Body of pancreas (tissue), 4 donors: ENCODE data around the gene LDB2.

Experiments
- POLR2A ChIP-seq, 3 donors: fragments of 450-650 bp; IDR thresholded peaks; one replicate each; pipeline ENCODE4 v1.6.1; 2016; ENCODE audit warnings: antibody characterized with exemption in 3 of 3, mild to moderate bottlenecking in 2 of 3
- TF ChIP-seq, protein P1 (sequence below), 7 experiments: fragments of 450-650 bp in 4 of 7; fragments of 200-600 bp in 3 of 7; sonication (generic) in 3 of 7; IDR thresholded peaks; one replicate each; pipeline ENCODE4 v1.5.1; 2016 to 2019; ENCODE audit warnings: antibody characterized with exemption in 7 of 7

DNA sequence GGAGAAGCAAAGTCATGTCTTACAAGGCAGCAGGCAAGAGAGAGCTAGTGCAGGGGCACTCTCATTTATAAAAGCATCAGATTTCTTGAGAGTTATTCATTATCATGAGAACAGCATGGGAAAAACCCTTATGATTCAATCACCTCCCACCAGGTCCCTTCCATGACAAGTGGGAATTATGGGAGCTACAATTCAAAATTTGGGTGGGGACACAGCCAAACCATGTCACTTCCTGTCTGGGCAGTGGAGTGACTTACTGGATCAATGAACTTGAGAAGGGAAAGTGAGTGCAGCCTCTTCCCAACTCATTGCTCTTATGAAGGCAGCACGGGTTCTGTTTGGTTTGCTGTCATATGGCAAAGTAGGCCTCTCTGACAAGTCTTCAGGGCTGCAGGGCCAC is 410.4 kb downstream of the LDB2 start:
- TF ChIP-seq, protein P1, sequence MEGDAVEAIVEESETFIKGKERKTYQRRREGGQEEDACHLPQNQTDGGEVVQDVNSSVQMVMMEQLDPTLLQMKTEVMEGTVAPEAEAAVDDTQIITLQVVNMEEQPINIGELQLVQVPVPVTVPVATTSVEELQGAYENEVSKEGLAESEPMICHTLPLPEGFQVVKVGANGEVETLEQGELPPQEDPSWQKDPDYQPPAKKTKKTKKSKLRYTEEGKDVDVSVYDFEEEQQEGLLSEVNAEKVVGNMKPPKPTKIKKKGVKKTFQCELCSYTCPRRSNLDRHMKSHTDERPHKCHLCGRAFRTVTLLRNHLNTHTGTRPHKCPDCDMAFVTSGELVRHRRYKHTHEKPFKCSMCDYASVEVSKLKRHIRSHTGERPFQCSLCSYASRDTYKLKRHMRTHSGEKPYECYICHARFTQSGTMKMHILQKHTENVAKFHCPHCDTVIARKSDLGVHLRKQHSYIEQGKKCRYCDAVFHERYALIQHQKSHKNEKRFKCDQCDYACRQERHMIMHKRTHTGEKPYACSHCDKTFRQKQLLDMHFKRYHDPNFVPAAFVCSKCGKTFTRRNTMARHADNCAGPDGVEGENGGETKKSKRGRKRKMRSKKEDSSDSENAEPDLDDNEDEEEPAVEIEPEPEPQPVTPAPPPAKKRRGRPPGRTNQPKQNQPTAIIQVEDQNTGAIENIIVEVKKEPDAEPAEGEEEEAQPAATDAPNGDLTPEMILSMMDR (IDR thresholded peaks at IDR 0.05): no peak
- TF ChIP-seq POLR2A (IDR thresholded peaks at IDR 0.05): no peak
